ENCODE measurements around the gene ABCD1.
"Not testable (repeated sequence)": the region's sequence is repeated elsewhere in the genome, so short reads cannot be mapped to it uniquely, and the experiment has no call there.

The ABCD1 gene

GRCh38 chrX:153741446-153741845 lies 16.8 kb downstream of the ABCD1 start:
- no peak for TF ChIP-seq CTCF (IDR thresholded peaks at IDR 0.05; ENCODE audit: borderline replicate concordance, insufficient read depth, low read depth, low read length)
- H3K4me3 ChIP-seq (ENCODE audit: low read depth, low read length), result no peak overlapping the region

- not testable (repeated sequence) for H3K4me3 ChIP-seq (ENCODE audit: low read depth, low read length)
These were observed 17.5 kb downstream of the ABCD1 start for GRCh38 chrX:153742111-153742510.

GRCh38 chrX:153742796-153743467 lies 18.3 kb downstream of the ABCD1 start:
- not testable (repeated sequence) for H3K4me3 ChIP-seq (ENCODE audit: low read depth, low read length)

- H3K4me3 ChIP-seq (ENCODE audit: low read depth, low read length), result not testable (repeated sequence)
These were observed 19.0 kb downstream of the ABCD1 start for GRCh38 chrX:153743468-153744209.

- TF ChIP-seq CTCF (IDR thresholded peaks at IDR 0.05; ENCODE audit: borderline replicate concordance, insufficient read depth, low read depth, low read length), result peak; percentile 22; the same call in 1 of the 2 replicates
- H3K4me3 ChIP-seq (ENCODE audit: low read depth, low read length), result no peak overlapping the region
These were observed 19.8 kb downstream of the ABCD1 start for GRCh38 chrX:153744210-153745066.

GRCh38 chrX:153745067-153745433 lies 20.4 kb downstream of the ABCD1 start:
- H3K4me3 ChIP-seq (ENCODE audit: low read depth, low read length), result not testable (repeated sequence)

- no peak overlapping the region for H3K4me3 ChIP-seq (ENCODE audit: low read depth, low read length)
- no peak for TF ChIP-seq CTCF (IDR thresholded peaks at IDR 0.05; ENCODE audit: borderline replicate concordance, insufficient read depth, low read depth, low read length)
These were observed 21.7 kb downstream of the ABCD1 start for GRCh38 chrX:153746359-153746758.

- H3K4me3 ChIP-seq (ENCODE audit: low read depth, low read length), result not testable (repeated sequence)
These were observed 22.3 kb downstream of the ABCD1 start for GRCh38 chrX:153746991-153747390.

GRCh38 chrX:153749017-153749416 lies 24.4 kb downstream of the ABCD1 start:
- not testable (repeated sequence) for H3K4me3 ChIP-seq (ENCODE audit: low read depth, low read length)

- no peak overlapping the region for H3K4me3 ChIP-seq (ENCODE audit: low read depth, low read length)
- no peak for TF ChIP-seq CTCF (IDR thresholded peaks at IDR 0.05; ENCODE audit: borderline replicate concordance, insufficient read depth, low read depth, low read length)
These were observed 25.6 kb downstream of the ABCD1 start for GRCh38 chrX:153750127-153750774.
